Vagina (tissue), 2 donors: ENCODE measurements around the gene IMPACT. TPM values are rescaled to one million over a fixed set of nuclear protein-coding genes. Genes with fewer than 3 reads are reported as not detected.

Experiments used
- DNase-seq, 2 donors: peaks; one replicate each; pipeline ENCODE4 v3.0.0-alpha.2; 2017; ENCODE audit errors: extremely low spot score in 2 of 2
- H3K27ac ChIP-seq: fragments of 200-600 bp; sonication (generic); one replicate; pipeline ENCODE4 v1.5.1; 2019
- H3K27me3 ChIP-seq: fragments of 200-600 bp; sonication (generic); one replicate; pipeline ENCODE4 v1.5.1; 2019
- H3K36me3 ChIP-seq, 2 donors: fragments of 200-600 bp; sonication (generic); one replicate each; pipeline ENCODE4 v1.5.1; 2017 to 2019
- H3K4me1 ChIP-seq: fragments of 200-600 bp; sonication (generic); one replicate; pipeline ENCODE4 v1.5.1; 2019
- H3K4me3 ChIP-seq, 2 donors: fragments of 200-600 bp; sonication (generic); 1 replicate in 1 of 2; 2 replicates in 1 of 2; pipeline ENCODE4 v1.5.1; 2016 to 2019
- H3K9me3 ChIP-seq: fragments of 200-600 bp; sonication (generic); one replicate; pipeline ENCODE4 v1.5.1; 2019
- POLR2A ChIP-seq, 2 donors: fragments of 450-650 bp; IDR thresholded peaks; one replicate each; pipeline ENCODE4 v1.6.1; 2017; ENCODE audit warnings: antibody characterized with exemption in 2 of 2, mild to moderate bottlenecking in 2 of 2, moderate library complexity in 2 of 2
- POLR2AphosphoS5 ChIP-seq, 2 donors: sonication (generic); formaldehyde crosslinking; IDR thresholded peaks; one replicate each; pipeline ENCODE4 v1.9.0; 2017; ENCODE audit warnings: antibody characterized with exemption in 2 of 2, mild to moderate bottlenecking in 2 of 2, low read depth in 1 of 2; ENCODE audit not compliant: insufficient read depth in 1 of 2
- intact Hi-C: fragments of 100-400 bp; cut with DNase I; formaldehyde crosslinking; loops from one replicate; pipeline ENCODE4 v1.15.1; 2023
- total RNA-seq: library from RNA; depleted of rRNA; stranded (reverse); fragments of >200 nt; gene quantifications from one replicate; pipeline ENCODE4 v1.2.3, GENCODE V29; 2016
- TF ChIP-seq, protein P1 (sequence below), 3 experiments: fragments of 450-650 bp in 2 of 3; fragments of 200-600 bp in 1 of 3; sonication (generic) in 1 of 3; IDR thresholded peaks; one replicate each; pipeline ENCODE4 v1.5.1; 2017 to 2019; ENCODE audit warnings: antibody characterized with exemption in 3 of 3, mild to moderate bottlenecking in 2 of 3, moderate library complexity in 2 of 3

IMPACT gene
- total RNA-seq, 1 donor from 2014 or later, result 10.3 TPM

DNA sequence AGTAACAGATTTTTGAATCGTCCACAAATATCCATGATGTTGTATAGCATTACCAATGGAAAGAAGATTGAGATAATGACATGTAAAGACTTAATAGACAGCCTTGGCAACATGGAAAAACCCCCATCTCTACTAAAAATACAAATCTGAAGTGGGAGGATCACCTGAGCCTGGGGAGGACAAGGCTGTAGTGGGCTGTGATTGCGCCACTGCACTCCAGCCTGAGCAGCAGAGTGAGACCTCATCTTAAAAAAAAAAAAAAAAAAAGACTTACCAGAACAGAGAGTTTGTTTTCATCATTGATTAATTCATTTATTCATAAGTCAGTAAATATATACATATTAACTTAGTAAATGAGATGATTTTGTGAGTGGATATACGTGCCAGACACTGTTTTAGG lies 21.9 kb upstream of the IMPACT start:
- no peak for TF ChIP-seq POLR2AphosphoS5 (IDR thresholded peaks at IDR 0.05; ENCODE audit: insufficient read depth in 1 of 2, low read depth in 1 of 2)
- TF ChIP-seq POLR2A (IDR thresholded peaks at IDR 0.05), result no peak
- TF ChIP-seq, protein P1, sequence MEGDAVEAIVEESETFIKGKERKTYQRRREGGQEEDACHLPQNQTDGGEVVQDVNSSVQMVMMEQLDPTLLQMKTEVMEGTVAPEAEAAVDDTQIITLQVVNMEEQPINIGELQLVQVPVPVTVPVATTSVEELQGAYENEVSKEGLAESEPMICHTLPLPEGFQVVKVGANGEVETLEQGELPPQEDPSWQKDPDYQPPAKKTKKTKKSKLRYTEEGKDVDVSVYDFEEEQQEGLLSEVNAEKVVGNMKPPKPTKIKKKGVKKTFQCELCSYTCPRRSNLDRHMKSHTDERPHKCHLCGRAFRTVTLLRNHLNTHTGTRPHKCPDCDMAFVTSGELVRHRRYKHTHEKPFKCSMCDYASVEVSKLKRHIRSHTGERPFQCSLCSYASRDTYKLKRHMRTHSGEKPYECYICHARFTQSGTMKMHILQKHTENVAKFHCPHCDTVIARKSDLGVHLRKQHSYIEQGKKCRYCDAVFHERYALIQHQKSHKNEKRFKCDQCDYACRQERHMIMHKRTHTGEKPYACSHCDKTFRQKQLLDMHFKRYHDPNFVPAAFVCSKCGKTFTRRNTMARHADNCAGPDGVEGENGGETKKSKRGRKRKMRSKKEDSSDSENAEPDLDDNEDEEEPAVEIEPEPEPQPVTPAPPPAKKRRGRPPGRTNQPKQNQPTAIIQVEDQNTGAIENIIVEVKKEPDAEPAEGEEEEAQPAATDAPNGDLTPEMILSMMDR (IDR thresholded peaks at IDR 0.05), result no peak
- H3K27me3 ChIP-seq, result no peaks in the 10 kb centered on the region
- no peaks in the 10 kb centered on the region for H3K36me3 ChIP-seq
- intact Hi-C loops, result no loop called here
- H3K4me1 ChIP-seq, result no peaks in the 10 kb centered on the region
- DNase-seq, result peak; percentile 4 to 5
- no peak overlapping the region for H3K27ac ChIP-seq
- no peak overlapping the region for H3K4me3 ChIP-seq
- no peaks in the 10 kb centered on the region for H3K9me3 ChIP-seq

DNA sequence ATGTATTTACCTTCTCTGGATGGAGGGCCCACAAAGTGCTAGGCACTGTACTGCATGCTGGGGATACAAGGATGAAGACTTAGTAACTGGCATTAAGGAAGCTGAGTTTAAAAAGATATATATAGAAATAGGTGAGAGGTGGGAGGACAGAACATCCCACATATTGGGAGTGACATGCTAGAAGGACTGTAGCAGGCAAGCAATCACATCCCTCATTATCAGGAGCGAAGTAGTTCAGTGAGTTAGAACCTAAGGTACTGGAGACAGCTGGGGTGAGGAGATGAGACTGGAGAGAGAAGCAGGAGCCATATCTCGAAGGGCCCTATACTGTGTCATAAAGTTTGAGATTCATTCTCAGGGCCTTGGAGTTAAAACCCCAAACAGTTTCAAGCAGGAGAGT lies 18.0 kb upstream of the IMPACT start:
- Histone ChIP-seq H3K27ac (no peak overlapping the region), H3K27me3 (no peaks in the 10 kb centered on the region), H3K4me3 (no peak overlapping the region), H3K4me1 (no peaks in the 10 kb centered on the region), H3K36me3 (no peaks in the 10 kb centered on the region), H3K9me3 (no peaks in the 10 kb centered on the region)
- no peak for DNase-seq
- TF ChIP-seq POLR2AphosphoS5 (IDR thresholded peaks at IDR 0.05; ENCODE audit: insufficient read depth in 1 of 2, low read depth in 1 of 2) (no peak), POLR2A (IDR thresholded peaks at IDR 0.05) (no peak)
- TF ChIP-seq, protein P1 (IDR thresholded peaks at IDR 0.05), result no peak
- intact Hi-C loops, result no loop called here

DNA sequence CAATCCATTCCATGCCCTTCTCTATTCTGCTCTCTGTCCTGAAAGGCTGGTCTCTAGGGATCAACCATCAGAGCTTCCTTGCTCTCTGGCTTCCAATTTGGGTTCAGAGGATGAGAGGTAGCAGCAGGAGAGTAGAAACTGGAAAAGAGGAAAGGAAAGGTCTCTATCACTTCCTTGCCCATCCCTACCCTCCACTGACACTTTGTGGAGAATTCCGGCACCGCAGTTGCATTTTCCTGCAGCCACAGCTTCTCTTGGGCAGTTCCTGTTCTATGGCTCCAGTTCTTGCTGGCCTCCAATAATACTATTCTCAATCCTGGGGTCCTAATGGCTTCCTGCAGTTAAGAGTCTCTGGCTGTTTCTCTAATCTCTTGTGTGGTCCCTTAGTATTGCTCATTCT lies 13.3 kb upstream of the IMPACT start:
- intact Hi-C loops, result no loop called here
- H3K27me3 ChIP-seq, result no peaks in the 10 kb centered on the region
- no peaks in the 10 kb centered on the region for H3K36me3 ChIP-seq
- DNase-seq, result no peak
- H3K4me3 ChIP-seq, result no peak overlapping the region
- TF ChIP-seq POLR2AphosphoS5 (IDR thresholded peaks at IDR 0.05; ENCODE audit: insufficient read depth in 1 of 2, low read depth in 1 of 2) (no peak), POLR2A (IDR thresholded peaks at IDR 0.05) (no peak)
- TF ChIP-seq, protein P1 (IDR thresholded peaks at IDR 0.05), result no peak
- H3K4me1 ChIP-seq, result no peaks in the 10 kb centered on the region
- H3K27ac ChIP-seq, result no peak overlapping the region
- no peaks in the 10 kb centered on the region for H3K9me3 ChIP-seq

DNA sequence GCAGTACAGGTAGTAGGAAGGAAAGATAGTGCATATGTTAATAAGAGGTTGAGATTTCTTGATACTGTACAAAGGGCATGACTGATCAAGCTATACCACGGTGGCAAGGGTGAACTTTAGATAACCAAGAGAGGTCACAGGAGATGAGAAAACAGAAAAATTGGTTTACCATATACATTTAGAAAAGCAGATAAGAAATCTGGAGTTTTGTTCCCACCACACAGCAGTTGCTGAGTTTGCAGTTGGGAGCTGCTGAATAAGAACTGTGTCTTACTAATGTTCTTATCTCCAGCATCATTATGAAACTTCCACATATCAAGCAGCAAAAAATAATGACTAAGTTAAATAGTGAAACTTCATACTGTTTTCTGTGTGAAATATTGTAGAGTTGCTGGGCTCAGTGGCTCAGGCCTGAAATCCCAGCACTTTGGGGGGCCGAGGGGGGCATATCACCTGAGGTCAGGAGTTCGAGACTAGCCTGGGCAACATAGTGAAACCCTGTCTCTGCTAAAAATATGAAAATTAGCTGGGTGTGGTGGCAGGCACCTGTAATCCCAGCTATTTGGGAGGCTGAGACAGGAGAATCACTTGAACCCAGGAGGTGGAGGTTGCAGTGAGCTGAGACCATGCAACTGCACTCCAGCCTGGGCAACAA lies 12.0 kb upstream of the IMPACT start:
- no peaks in the 10 kb centered on the region for H3K9me3 ChIP-seq
- no peak overlapping the region for H3K4me3 ChIP-seq
- intact Hi-C loops, result no loop called here
- DNase-seq, result no peak
- H3K36me3 ChIP-seq, result no peaks in the 10 kb centered on the region
- no peak overlapping the region for H3K27ac ChIP-seq
- no peaks in the 10 kb centered on the region for H3K4me1 ChIP-seq
- no peaks in the 10 kb centered on the region for H3K27me3 ChIP-seq
- TF ChIP-seq POLR2AphosphoS5 (IDR thresholded peaks at IDR 0.05; ENCODE audit: insufficient read depth in 1 of 2, low read depth in 1 of 2) (no peak), POLR2A (IDR thresholded peaks at IDR 0.05) (no peak)
- TF ChIP-seq, protein P1 (IDR thresholded peaks at IDR 0.05), result no peak

DNA sequence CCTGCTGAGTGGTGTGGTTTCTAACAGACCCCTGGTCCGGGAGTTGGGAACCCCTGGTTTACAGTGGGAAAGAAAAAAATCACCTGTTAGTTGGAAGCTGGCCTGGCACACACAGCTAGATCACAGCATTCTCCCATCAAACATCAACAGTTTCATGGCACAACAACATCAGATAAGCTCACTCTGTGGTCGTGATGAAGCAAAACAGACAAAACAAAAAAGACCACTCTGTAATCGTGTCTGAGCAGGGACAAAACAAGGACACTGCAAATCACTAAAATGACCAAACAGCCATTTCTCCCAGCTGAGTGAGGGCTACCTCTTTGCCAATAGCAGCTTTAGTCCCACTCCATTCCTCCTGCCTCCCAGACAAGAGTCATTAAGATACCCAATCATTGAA lies 9.0 kb upstream of the IMPACT start:
- Histone ChIP-seq H3K27ac (no peak overlapping the region), H3K4me1 (no peaks in the 10 kb centered on the region), H3K9me3 (no peaks in the 10 kb centered on the region), H3K27me3 (no peaks in the 10 kb centered on the region), H3K36me3 (no peaks in the 10 kb centered on the region), H3K4me3 (no peak overlapping the region)
- intact Hi-C loops, result no loop called here
- TF ChIP-seq POLR2AphosphoS5 (IDR thresholded peaks at IDR 0.05; ENCODE audit: insufficient read depth in 1 of 2, low read depth in 1 of 2), result no peak
- DNase-seq, result no peak
